Measurements from ENCODE around the gene SCYL1. TPM values are rescaled to one million over a fixed set of nuclear protein-coding genes. Genes with fewer than 3 reads are reported as not detected.

SCYL1 gene
- total RNA-seq, 2 experiments from 2014 or later = 83.7 to 87.8 TPM

Other genes with a start within 250 kb of the SCYL1 start
- under 1 TPM; 0.78 to 0.82 TPM for gene CDC42EP2, start 210.2 kb upstream of the SCYL1 start, total RNA-seq
- gene DPF2, start 191.2 kb upstream of the SCYL1 start, total RNA-seq = 10 to 100 TPM; 52.3 to 60.1 TPM
- under 1 TPM; 0.65 TPM for gene TIGD3, start 170.3 kb upstream of the SCYL1 start, total RNA-seq
- 10 to 100 TPM; 12.5 to 15.1 TPM for gene SLC25A45, start 142.4 kb upstream of the SCYL1 start, total RNA-seq
- gene FRMD8, start 138.4 kb upstream of the SCYL1 start, total RNA-seq = 10 to 100 TPM; 39.3 to 44.2 TPM
- 100 to 1,000 TPM; 282 to 294 TPM for gene NEAT1, start 102.3 kb upstream of the SCYL1 start, total RNA-seq
- gene MALAT1, start 26.0 kb upstream of the SCYL1 start, total RNA-seq = 1,000 to 10,000 TPM; 3,032 to 3,074 TPM
- 10 to 100 TPM; 35.5 to 36.3 TPM for gene LTBP3, start 33.3 kb downstream of the SCYL1 start, total RNA-seq
- gene ZNRD2, start 45.4 kb downstream of the SCYL1 start, total RNA-seq = 10 to 100 TPM; 76.7 to 78.2 TPM
- 10 to 100 TPM; 30.3 to 31.1 TPM for gene FAM89B, start 47.5 kb downstream of the SCYL1 start, total RNA-seq
- gene EHBP1L1, start 51.0 kb downstream of the SCYL1 start, total RNA-seq = 100 to 1,000 TPM; 115 to 120 TPM
- gene KCNK7, start 70.7 kb downstream of the SCYL1 start, total RNA-seq = under 1 TPM; 0.34 to 0.46 TPM
- 10 to 100 TPM; 64.8 to 65.9 TPM for gene MAP3K11, start 89.1 kb downstream of the SCYL1 start, total RNA-seq
- 10 to 100 TPM; 41.0 to 46.6 TPM for gene PCNX3, start 90.7 kb downstream of the SCYL1 start, total RNA-seq
- gene SIPA1, start 113.0 kb downstream of the SCYL1 start, total RNA-seq = 100 to 1,000 TPM; 141 to 143 TPM
- 10 to 100 TPM; 78.9 to 80.2 TPM for gene RELA, start 137.8 kb downstream of the SCYL1 start, total RNA-seq
- 10 to 100 TPM; 64.8 to 72.7 TPM for gene KAT5, start 187.2 kb downstream of the SCYL1 start, total RNA-seq
- 100 to 1,000 TPM; 116 to 130 TPM for gene RNASEH2C, start 195.7 kb downstream of the SCYL1 start, total RNA-seq

Data from activated CD8-positive, alpha-beta memory T cell treated with anti-CD3 and anti-CD28 coated beads for 36 hours (primary cell).